Tongue (tissue), 2 donors: Measurements from ENCODE around the gene FN3KRP. TPM values are rescaled to one million over a fixed set of nuclear protein-coding genes. Genes with fewer than 3 reads are reported as not detected.
A peak's percentile ranks its signal among the peaks of the same experiment; 100 is the strongest.

Source experiments
- DNase-seq: peaks from one replicate; pipeline ENCODE4 v3.0.0-alpha.2; 2015
- total RNA-seq: library from RNA; depleted of rRNA; stranded (reverse); fragments of >200 nt; gene quantifications from one replicate; pipeline ENCODE4 v1.2.3, GENCODE V29; 2014

FN3KRP gene
- 23.3 TPM for total RNA-seq

- DNase-seq = peak; percentile 99
These were observed at the start of gene FN3KRP for GRCh38 chr17:82716203-82717010. Gene FN3KRP, plus strand, starts transcription at chr17:82716706. Its CDS starts 50 bp downstream, at chr17:82716756.

DNA sequence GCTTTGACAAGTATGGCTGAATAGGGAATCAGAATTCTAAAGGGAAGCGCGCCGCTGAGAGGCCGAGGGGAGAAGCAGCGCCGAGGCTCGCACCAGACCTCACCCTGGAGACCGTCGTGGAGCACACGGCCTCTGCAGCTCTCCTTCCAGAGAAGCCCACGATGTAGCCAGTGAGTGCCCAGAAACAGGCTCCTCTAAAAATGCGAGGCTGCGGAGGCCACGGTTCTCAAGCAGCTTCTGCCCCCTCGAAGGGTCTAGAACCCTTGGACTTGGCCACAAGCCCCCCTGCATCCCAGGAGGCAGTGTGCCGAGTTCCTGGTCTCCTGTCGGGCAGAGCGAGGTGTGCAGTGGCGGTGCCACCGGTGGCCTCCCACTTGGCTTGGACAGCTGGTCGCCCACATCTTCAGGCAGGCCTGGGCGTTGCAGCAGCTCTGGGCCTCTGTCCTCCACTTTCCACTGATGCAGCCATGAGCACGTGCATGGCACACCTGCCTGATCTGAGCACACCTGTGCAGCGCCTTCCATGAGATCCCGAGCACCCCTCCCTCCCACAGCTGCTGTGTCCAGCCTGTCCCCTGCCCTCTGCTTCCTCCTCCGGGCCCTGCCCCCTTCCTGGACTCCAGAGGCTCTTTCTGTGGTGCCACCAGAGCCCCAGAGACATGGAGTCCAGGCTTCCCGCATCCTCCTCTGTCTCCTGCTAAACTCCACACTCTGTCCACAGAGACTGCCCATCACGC lies 49.4 kb upstream of the FN3KRP start:
- DNase-seq = no peak

DNA sequence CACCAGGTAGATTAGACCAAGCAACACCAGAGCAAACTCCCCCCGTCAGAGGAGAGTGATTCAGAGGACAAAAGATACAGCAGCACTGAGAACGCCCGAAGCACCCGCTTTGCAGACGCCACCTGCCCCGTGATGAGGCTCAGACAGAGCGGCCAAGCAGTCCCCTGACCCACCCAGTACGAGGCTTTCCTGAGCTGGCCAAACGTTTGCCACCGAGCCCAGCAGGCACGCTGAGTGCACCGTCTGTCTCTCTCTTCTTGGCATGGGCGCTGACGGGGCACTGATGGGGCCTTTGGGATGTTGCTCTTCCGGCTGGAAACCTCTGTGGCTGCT lies 48.9 kb upstream of the FN3KRP start:
- DNase-seq = no peak

DNA sequence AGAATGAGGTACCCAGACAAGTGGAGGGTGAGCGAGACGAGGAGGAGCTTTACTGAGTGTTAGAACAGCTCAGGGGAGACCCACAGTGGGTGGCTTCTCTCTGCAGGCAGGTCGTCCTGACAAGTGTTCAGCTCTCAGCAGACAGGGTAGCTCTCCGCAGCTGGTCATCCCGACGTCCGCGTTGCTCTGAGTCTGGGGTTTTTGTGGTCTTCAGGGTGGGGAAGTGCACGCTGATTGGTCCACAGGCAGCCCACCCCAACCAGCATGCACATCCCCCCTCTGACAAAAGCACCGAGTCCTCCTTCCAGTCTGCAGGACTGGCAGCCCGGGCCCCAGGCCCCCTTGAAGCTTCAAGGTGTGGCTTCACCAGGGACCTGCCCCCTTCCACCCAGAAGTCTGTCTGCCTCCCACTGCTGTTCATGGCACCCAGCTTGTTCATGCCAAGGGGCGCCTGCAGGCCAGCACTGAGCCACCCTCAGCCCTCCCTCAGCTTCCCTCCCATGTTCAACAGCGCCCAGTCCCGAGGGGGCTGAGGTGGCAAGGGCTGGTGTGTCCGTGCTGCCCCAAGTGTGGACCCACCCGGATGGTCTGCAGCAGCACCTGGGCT lies 48.4 kb upstream of the FN3KRP start:
- DNase-seq = no peak

DNA sequence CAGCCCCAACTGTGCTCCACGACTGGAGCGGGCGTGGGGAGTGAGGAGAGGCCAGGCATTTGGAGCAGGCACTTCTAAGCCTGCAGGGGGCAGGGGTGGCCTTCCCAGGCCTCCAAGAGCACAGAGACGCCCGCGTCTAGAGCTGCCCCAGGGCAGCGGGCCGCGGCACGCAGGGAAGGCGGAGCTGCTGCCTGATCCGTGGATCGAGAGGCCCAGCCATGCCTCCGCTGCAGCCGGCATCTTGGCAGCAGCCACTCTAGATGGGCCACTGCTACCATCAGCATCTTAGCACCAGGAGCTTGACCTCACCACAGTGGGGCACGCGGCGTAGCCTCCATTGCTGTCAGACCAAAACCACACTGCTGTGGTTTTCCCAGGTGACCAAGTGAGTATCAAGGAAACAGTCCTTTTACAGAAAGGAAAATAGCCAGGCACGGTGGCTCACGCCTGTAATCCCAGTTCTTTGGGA lies 47.8 kb upstream of the FN3KRP start:
- DNase-seq = peak; percentile 79

DNA sequence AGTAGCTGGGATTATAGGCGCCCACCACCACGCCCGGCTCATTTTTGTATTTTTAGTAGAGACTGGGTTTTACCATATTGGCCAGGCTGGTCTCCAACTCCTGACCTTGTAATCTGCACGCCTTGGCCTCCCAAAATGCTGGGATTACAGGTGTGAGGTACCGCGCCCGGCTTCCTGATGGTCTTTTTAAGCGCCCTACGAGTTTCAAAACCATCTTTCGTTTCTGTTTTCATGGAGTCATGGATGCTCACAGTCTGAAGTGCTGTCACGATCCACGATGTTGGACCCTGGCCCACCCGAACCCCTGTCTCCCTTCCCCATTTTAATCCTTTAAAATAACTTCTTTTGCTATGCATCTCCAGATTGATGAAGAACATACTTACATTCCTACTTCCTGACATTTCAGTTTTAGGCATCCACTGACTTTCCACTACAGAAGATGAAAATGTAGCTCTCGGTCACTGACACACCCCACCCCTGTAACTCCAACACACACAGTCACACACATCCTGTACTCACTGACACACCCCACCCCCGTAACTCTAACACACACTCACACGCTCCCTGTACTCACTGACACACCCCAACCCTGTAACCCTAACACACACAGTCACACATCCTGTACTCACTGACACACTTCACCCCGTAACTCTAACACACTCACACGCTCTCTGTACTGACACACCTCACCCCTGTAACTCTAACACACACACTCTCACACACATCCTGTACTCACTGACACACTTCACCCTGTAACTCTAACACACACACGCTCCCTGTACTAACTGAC lies 45.6 kb upstream of the FN3KRP start:
- no peak for DNase-seq

DNA sequence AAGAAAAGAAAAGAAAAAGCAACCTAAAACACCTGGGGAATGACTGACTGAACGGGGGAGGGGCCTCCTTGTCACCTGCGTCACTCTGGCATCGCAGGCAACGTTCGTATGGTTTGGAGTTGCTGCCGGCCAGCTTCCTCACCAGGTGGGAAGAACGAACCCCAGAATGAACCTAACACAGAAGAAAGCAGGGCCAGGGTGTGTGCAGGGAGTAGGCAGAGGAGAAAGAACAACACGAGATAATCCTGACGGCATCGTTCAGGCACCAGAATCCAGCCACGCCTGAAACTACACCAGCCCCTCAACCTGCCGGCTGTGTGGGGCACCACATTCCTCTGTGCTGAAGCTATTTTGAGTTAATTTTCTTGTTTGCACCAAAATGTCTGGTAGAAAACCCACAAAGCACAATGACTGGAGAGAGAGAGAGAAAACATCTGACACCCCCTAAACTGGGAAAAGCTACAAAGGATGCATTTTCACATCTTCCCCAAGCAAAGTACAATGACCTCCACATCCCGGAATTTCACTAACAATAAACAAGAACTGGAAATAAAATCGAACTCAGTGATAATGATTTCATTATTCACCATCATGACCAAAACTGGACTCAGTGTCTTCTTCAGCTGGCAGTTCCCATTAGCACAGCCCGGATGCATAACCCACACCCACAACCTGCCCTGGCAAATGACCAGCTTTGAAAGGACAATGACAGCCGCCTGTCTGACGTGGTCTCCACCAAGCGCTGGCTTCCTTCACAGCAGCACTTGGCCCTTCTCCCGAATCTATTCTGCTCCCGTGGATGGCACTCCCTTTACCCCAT lies 41.6 kb upstream of the FN3KRP start:
- DNase-seq = no peak

GRCh38 chr17:82675476-82676245 lies 40.8 kb upstream of the FN3KRP start:
- DNase-seq = no peak

- DNase-seq = no peak
These were observed 39.1 kb upstream of the FN3KRP start for GRCh38 chr17:82677353-82677925.

- peak; percentile 29 for DNase-seq
These were observed 38.1 kb upstream of the FN3KRP start for GRCh38 chr17:82678265-82678891.

DNA sequence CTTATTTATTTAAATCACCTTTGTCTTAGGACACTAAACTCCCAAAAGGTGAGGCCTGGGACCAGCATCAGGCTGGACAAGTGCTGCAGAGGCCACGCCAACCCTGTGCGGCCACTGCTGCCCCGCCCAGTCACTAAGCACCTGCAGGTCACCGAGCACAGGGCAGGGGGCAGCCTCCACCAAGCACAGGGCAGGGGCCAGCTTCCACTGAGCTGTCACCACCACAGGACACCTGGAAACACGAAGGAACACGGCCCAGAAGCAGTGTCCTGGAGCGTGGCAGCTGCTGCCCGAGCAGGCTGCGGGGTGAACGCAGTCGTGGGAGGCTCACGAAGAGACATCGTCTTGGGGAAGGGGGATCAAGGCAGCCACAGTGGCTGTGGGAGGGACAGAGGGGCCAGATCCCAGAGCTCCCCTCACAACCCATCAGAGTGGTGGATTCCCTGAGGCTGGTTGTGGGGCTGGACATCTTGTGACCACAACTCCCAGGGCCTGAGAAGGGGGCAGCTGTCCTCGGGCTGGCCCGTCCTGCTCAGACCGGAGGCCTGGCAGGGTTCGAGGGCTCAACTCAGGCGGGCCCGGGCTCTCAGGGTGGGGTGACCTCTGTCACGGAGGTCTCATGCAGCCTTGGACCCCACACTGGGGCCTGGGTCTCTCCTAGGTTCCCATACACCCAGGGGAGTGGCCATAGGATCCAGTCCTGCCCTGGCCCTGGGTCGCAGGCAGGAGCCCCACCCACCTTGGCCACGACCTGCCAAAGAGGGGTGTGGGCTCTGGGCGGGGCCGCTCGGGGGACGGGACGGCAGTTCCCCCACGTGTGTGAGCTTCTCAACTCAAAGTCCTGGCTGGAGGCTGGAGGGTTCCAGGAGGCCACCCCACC lies 36.7 kb upstream of the FN3KRP start:
- no peak for DNase-seq

DNA sequence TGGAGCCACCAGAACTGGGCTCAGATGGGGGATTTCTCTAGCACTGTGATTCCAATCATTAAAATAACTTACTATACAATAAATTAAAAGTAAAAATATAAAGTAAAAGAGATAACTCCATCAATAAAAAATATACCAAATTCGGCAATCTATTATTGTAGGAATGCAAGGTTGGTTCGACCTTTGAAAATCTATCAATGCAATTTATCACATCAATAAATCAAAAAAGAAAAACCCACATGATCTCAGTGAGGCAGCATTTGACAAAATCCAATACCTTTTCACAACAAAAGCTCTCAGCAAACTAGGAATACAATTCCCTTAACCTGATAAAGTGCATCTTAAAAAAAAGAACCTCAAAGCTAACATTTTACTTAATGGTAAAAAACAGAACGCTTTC lies 35.0 kb upstream of the FN3KRP start:
- DNase-seq = no peak

DNA sequence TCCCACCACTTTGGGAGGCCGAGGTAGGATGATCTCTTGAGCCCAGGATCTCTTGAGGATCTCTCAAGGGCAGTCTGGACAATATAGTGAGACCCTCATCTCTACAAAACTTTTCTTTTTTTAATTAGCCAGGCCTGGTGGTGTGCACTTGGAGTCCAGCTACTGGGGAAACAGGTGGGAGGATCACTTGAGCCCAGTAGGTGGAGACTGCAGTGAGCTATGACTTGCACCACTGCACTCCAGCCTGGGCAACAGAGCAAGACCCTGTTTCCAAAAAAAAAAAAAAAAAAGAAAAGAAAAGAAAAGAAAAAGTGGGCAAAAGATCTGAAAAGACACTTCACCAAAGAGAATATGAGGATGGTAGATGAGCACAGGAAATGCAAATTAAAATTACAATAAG lies 33.0 kb upstream of the FN3KRP start:
- no peak for DNase-seq

DNA sequence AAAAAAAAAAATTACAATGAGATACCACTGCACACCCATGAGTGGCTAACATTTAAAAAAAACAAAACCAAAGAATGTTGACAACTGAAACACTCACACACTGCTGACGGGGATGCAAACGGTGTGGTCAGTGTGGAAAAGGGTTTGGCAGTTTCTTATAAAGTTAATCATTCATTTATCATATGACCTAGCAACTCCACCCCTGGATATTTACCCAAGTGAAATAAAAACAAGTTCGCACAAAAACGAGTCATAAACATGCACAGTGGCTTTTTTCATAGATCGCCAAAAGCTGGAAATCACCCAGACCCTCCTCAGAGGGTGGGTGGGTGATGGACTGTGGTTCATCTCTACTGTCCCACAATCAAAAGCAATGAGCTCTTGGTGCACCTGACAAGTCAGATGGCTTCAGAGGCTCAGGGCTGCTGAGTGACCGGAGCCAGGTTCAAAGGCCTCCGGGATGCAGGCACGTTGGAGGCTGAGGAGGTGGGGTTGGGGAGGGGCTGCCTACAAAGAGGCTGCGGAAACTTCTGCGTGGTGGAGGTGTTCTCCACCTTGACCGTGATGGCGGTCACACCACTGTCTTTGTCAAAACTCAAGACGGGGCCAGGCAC lies 32.2 kb upstream of the FN3KRP start:
- no peak for DNase-seq

DNA sequence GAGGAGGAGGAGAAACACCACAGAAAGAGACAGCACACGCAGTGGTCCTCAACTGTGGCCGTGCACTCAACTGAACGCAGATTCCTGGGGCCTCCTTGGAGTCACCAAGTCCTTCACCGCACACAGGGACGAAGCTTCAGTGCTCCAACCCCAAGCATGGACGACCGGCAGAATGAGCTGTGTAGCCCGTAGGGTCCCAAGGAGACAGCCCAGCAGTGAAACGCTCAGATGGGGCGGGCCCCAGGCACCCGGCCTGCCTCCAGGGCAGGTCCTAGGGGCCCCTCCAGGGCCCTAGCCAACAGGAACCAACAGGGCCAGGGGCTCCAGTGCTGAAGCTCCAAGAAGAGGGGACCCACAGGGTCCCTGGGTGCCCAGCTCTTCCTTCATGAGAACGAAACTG lies 31.2 kb upstream of the FN3KRP start:
- DNase-seq = no peak

DNA sequence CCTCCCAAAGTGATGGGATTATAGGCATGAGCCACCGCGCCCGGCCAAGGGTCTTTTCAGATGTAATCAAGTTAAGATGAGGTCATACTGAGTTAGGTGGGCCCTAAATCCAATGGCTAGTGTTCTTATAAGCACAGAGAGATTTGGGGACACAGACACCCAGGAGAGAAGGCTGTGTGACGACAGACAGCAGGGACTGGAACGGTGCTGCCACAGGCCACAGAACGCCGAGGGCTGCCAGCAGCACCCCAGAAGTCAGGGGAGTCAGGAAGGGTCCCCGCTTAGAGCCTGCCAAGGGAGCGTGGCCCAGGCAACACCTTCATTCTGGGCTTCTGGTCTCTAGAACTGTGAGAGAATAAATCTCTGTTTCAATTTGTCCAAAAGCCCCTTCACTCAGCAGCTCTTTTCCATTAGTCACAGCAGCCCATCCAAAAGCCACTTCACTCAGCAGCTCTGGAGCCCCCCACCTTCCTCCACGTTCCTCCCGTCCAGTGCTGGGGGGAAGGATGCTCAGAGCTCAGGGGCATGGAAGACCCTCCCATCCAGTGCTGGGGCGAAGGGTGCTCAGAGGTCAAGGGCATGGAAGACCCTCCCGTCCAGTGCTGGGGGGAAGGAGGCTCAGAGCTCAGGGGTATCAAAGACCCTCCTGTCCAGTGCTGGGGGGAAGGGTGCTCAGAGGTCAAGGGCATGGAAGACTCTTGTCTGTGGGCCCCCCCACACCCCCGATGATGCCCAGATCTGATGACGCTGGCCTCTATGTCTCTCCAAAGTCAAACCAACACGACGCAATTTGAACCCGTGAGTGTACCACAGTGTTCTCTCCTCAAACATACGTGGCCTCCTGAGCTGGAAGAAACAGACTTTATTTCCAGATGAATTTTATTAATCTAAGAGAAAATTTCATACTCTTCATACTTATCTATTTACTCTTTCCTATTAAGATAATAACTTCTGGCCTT lies 29.9 kb upstream of the FN3KRP start:
- no peak for DNase-seq

- no peak for DNase-seq
These were observed 29.1 kb upstream of the FN3KRP start for GRCh38 chr17:82687375-82687861.
